DMS 273 (cell line): ENCODE data around the gene MICOS13.

Experiments used
- DNase-seq: peaks from one replicate; lab custom pipeline; 2025; ENCODE audit not compliant: unreplicated experiment; lab: John Stamatoyannopoulos, UW

The MICOS13 gene

DNA sequence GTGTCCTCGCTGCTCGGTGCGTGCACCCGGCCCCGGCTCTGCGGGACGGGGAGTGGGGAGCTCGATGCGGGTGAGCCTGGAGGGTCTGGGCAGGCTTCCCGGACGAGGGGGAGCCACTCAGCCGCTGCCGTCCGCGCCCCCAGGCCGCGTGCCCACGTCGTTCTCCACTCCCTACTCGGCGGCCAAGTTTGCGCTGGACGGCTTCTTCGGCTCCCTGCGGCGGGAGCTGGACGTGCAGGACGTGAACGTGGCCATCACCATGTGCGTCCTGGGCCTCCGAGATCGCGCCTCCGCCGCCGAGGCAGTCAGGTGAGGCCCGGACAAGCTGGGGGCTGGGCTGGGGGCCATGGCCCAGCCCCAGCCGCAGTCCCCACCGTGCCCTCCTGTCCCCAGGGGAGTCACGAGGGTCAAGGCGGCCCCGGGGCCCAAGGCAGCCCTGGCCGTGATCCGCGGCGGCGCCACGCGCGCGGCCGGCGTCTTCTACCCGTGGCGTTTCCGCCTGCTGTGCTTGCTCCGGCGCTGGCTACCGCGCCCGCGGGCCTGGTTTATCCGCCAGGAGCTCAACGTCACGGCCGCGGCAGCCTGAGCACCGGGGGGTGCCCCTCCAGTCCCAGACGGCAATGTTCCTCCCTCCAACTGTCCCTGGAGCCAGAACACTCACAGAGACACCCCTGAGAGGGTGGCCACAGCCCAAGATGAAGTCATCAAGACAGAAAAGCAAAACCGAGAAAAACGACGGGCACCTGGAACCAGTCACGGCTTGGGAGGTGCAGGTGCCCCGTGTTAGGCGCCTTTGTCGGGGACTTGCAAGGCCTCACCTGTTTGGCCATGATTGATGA is 7.3 kb upstream of the MICOS13 start:
- no peak for DNase-seq

DNA sequence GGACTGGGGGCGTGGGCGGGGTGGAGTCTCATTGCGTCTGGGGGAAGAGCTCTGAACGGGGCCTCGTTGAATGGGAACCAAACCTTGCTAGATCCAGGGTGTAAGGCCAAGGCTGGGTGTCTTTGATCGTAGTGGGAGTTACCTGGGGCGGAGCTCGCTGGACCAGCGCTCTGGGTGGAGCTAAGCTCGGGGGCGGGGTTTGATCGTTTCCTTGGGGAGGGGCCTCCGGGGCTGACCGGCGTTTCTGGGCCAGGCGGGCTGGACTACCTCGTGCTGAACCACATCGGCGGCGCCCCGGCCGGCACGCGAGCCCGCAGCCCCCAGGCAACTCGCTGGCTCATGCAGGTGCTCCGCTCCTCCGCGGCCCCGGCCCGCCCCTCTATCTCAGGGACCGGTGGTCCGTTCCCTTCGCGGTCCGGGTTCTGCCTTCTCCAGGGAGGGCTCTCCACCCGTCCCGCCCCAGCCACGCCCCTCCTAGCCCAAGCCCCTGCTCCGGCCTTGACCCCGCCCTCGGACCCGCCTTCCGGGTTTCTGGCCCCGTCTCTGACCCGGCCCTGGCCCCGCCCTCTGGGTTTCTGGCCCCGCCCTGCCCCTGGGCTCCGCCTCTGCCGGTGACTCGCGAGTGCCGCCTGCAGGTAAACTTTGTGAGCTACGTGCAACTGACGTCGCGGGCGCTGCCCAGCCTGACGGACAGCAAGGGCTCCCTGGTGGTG is 6.5 kb upstream of the MICOS13 start:
- DNase-seq = peak; percentile 97

DNA sequence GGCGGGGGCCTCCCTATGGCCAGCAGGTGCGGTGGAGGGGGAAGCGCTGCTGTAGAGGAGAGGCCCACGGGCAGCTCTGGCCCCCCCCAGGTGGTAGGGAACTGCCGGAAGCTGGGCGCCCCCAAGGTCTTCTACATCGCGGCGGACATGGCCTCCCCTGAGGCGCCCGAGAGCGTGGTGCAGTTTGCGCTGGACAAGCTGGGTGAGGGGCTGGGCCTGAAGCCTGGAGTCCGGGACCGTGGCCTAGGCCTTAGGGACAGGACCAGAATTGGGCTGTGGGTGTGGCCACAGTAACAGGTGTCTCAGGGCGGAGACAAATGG is 6.0 kb upstream of the MICOS13 start:
- DNase-seq = no peak

DNA sequence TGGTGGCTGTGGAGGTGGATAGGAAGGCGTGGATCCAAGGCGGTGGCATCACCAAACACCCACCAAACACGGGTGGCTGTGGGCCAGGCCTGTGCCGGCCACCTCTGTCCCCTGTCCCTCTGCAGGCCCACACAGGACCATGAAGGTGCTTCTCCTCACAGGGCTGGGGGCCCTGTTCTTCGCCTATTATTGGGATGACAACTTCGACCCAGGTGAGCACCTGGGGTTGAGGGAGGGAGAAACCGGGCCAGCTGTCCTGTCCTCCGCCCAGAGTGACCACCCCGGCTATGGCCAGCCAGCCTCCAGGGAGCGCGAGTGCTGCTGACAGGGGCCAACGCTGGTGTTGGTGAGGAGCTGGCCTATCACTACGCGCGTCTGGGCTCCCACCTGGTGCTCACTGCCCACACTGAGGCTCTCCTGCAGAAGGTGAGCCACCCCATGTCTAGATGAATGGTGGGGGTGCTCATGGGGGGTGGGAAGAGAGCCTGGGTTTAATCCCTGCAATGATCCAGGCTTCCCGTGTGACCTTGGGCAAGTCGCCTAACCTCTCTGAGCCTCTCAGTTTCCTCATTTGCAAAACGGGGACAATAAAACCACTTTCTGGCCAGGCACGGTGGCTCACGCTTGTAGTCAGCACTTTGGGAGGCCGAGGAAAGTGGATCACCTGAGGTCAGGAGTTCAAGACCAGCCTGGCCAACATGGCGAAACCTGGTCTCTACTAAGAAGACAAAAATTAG is 4.5 kb upstream of the MICOS13 start:
- no peak for DNase-seq

DNA sequence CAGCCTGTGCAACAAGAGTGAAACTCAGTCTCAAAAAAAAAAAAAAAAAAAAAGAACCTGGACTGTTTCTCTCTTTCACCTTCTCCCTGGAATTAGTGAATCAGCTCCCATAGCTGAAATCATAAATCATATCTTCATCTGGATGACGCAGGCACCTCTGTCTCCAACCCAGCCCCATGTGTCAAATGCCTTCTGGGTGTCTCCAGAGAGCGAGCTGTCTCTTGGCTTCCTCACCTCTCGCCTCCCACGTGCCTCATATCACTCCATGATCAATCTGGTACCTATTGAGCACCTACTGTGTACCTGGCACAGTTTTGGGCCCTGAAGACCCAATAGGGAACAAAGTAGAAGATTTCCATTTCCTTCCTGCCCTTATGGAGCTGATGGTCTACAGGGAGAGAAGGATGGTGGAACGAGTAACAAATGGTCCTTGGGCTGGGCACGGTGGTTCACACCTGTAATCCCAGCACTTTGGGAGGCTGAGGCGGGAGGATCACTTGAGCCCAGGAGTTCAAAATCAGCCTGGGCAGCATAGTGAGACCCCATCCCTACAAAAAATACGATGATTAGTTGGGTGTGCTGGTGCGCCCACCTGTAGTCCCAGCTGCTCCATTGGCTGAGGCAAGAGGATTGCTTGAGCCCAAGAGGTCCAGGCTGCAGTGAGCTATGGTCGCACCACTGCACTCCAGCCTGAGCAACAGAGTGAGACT is 3.0 kb upstream of the MICOS13 start:
- no peak for DNase-seq

DNA sequence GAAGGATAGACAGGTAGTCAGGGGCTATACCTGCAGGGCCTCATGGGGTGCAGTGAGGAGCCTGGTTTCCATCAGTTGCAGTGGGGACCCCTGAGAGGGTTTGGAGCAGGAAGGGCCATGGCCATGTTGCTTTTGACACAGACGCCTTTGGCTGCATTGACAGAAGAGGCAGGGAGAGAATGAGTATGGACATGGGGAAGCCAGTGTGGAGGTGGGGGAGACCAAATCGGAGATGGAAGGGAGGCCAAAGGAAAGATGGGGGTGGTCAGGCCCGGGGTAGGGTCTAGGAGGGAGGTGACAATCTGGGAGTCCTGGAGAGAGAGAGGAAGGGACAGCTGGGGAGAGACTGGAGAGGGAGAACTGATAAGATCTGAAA is 1.8 kb upstream of the MICOS13 start:
- DNase-seq = no peak

DNA sequence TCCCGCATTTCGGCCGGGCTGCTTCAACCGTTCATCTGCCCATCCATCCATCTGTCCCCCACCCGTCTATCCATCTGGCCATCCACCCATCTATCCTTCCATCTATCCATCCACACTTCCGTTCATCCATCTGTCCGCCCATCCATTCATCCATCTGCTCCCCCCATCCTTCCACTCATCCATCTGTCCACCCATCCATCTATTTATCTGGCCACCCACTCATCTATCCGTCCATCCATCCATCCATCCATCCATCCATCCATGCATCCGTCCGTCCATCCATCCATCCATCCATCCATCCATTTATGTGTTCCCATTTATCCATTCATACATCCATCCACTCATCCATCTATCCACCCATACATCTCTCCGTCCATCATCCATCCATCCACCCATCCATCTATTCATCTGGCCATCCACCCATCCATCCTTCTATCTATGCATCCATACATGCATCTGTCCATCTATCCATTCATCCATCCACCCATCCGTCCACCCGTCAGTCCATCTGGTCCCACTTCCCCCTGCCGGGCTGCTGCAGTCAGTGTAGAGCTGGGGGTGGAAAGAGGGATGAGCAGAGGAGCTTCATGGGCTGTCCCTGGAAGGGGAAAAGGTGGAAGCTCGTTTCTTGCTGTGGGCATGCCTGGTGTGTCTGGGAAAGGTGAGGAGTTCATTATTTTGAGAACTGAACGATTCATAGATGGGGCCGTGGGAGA is 1.2 kb upstream of the MICOS13 start:
- DNase-seq = peak; percentile 64

DNA sequence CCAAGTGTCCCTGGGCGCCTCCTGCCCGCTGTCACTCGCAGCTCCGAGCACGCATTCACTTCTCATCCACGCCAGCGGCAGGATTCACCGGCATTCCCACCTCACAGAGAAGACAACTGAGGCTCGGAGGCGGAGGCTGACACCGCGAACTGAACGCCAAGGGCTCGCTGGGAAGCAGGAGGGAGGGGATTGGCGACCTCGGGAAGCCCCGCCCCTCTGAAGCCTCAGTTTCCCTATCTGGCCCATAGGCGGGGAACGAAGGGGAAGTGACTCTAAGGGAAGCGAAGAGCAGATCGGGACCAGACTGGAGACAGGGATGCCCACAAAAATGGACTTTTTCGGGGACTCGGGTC is 256 bp downstream of the MICOS13 start:
- peak; percentile 74 for DNase-seq

DNA sequence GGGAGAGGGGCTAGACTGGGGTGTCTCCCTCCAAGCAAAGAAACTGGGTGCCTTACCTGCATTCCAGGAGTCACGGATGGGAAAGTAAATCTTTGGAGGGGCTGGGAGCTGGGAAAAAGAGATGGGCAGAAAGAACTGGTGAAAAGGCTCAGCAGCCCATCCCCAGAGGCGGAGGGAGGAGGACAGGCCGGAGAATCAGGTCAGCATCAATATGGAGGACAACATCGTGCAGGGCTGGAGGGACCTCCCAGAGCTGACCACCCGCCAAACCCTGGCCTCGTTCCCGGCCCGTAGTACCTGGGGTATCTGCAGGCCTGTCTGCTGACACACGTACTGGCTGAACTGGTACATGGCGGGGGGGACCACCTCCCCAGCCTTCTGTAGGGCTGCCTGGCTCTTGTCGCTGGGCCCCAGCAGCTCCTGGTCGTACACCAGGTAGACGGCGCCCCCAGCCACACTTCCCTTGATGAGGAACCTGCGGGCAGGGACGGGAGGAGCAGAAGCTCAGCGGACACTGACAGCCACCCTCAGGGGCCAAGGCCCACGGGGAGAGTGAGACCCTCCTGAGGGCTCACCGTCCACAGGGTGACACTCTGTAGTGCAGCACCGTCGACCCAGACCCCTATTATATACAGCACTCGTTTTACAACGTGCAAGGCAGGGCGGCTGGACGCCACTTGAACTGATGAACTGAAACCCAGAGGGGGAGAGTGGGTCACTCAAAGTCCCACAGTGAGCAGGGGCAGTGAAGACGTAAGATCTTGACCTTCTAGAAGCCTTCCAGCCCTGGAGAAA is 830 bp downstream of the MICOS13 start:
- no peak for DNase-seq

DNA sequence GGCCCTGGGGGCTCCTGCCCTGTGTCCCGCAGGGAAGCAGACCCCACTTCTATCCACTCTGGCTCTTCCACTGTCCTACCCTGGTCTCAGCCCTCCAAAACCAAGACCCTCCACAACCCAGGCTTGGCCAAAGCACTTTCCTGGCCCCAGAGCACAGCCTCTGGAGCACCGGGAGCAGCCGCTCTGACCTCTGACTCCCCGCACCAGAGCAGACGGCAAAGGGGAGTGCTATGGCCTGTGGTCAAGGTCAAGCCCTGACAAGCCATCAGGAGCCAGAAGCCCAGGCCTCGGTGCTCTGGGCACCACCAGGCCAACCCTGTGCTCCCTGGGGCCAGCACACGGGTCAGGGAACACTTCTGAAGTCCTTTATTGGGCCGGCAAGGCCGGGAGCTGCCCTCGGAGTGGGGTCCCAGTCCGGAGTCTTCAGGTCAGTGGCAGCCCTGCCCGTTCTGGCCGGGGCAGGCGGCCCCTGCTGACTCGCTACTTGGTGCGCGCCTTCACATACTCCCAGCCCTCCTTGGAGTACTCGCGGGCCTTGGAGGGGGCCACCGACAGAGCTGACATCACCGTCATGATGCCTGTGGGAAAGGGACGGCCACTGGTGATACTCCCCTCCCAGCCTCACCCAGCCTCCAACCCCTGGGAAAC is 2.1 kb downstream of the MICOS13 start:
- DNase-seq = no peak

DNA sequence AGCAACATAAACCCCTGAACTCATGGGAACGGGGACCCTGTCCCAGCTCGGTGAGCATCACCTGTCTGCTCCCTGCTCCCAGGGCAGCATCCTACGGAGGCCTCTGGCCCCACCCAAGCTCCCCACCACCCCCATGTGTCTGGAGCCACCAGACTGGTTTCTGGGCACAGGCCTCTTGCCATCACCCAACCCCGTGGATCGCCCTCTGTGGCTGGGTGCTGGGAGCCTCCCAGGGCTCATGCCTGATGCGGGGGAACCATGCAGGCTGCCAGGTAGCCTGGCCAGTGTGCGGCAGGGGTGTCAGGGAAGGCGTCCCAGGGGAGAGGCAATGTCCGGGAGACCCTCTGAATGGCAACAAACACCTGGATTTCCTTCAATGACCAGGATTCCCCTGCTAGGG is 2.7 kb downstream of the MICOS13 start:
- DNase-seq = no peak

DNA sequence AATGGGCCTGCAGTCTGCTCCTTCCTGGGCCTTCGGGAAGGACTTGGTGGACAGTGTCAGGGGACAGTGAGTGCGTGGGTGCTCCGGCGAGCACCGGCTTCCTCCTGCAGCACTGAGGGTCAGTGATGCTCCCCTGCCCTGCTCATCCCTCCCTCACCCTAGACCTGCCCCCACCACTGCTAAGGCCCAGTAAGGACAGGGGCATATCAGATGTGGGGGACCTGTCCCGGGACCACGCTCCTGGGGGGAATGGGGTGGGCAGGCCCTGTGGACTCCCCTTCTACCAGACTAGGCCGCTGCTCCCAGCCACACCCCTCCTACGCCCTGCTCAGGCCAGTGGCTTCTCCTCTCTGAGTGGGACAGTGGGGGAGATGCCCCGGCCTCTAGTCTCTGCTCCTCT is 3.2 kb downstream of the MICOS13 start:
- no peak for DNase-seq

DNA sequence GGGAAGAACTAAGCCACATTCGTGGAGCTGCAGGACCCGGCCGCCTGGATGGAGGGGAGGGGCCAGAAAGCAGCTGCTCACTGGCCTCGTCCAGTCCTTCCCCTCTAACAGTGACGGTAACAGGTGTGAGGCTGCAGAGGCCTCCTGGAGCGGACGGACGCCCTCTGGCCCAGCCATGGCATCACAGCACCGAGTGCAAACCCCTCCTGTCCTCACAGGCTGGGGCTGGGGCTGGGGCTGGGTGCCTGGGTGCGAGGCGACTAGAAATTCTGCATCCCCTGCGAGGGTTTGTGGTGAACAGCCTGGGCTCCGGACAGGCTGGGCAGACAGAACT is 3.6 kb downstream of the MICOS13 start:
- no peak for DNase-seq

DNA sequence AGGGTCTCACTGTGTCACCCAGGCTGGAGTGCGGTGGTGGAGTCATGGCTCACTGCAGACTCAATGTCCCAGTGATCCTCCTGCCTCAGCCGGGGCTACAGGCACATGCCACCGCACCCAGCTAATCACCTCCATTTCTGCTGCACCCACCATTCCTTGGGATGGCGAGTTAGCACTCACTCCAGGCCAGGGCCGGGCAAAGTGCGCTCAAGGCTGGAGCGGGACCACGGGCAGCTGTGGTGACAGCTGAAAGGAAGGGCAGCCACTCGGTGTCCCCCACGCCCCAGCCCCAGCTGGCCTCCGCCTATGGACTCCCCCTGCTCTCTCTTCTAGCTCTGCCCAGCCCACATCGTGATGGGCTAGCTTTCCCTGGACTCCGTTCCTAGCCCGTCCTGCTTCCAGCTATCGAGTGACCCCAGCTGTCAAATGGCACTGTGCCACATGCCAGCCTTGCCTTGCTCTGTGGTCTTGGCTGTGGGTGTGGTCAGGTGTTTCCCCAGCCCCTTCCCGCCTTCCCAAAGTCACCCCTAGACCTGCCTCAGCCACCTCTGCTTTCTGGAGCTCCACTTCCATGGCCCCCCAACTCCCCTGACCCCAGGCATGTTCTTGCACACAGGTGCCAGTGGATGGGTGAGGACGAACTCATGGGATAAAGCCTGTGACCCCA is 4.1 kb downstream of the MICOS13 start:
- peak; percentile 54 for DNase-seq

DNA sequence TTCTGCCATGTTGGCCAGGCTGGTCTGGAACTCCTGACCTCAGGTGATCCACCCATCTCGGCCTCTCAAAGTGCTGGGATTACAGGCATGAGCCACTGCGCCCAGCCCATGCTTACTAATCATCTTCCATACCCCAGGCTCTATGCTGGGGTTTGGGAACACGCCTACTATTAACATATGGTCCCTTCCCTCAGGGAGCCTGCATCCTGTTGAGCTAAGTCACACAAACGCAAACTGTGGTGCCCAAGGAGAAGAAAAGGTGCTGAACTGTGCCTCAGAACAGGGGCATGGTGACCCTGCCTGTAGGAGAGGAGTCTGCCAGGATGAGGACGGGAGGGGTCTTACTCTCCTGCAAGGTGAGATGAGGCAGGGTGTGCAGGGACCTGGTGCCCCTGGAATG is 5.6 kb downstream of the MICOS13 start:
- DNase-seq = peak; percentile 73

DNA sequence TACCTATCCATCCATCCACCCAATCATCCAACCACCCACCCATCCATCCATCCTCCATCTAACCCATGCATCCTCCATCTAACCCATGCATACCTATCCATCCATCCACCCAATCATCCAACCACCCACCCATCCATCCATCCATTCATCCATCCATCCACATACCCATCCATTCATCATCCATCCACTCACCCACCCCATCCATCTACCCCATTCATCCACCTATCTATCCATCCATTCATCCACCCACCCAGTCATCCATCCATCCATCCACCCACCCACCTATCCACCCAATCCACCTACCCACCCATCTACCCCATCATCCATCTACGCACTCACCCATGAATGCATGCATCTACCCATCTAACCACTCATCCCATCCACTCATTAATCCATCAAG is 6.6 kb downstream of the MICOS13 start:
- DNase-seq = no peak

DNA sequence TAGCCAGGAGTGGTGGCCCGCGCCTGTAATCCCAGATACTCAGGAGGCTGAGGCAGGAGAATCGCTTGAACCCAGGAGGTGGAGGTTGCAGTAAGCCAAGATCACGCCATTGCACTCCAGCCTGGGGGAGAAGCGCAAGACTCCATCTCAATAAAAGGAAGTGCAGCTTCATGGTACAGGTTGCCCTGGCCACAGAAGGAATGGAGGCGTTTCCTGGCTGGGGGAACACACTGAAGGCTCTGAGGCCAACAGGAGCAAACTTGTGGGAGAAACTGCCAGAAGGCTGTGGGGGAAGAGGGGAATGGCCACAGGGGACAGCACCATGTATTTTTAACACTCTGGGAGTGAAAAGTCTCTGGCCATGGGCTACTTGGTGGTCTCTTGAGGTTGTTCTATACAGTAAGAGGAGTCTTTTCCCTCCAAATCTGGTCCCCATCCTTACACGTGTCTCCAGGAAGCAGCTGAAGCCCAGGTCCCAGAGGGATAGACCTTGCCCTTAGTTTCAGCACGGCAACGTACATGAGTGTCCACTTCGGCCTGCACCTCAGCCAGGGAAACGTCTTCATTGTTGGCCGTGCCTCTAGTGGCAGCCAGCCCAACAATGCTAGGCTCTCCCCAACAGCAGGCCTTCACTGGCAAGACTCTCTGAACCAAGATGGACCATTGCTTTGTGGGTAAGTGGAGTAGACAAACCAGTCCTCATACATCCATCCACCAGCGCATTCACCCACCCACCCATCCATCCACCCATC is 7.4 kb downstream of the MICOS13 start:
- DNase-seq = no peak

DNA sequence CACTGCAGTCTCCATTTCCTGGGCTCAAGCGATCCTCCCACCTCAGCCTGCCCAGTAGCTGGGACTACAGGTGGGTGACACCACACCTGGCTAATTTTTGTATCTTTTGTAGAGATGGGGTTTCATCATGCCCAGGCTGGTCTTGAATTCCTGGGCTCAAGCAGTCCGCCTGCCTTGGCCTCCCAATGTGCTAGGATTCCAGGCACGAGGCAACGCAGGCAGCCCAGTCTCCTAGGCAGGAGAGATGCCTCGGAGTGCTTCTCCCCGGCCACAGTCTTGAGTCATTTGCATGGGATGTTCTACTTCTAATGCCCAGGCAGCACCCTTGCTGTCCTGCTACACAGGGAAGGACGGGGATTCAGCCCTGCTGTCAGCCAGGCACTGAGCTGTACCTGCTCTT is 8.7 kb downstream of the MICOS13 start:
- DNase-seq = no peak

DNA sequence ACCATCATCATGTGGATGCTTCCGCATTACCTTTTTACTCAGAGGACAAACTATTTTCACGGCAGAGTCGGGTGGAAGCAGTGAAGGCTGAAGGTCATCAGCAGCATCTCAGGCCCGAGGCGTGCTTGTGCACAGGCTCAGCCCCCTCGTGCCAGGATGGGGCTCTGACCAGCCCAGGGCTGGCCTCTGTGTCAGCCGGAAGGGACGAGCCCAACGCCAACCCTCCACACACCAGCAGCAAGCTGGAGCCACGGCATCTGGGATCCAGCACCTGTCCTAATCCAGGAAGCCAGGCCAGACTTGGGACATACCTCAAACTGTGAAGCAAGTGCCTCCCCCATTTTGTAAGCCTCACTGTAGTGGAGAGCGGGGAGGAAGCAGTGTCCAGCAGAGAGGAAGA is 11.1 kb downstream of the MICOS13 start:
- DNase-seq = no peak
